Chondrocyte (in vitro differentiated cells): Measurements from ENCODE around the gene PDLIM5. TPM values are rescaled to one million over a fixed set of nuclear protein-coding genes. Genes with fewer than 3 reads are reported as not detected.

Experiments
- DNase-seq: peaks from one replicate; pipeline ENCODE4 v3.0.0; 2021; ENCODE audit warnings: mixed read lengths, low spot score
- H3K27ac Mint-ChIP-seq: one replicate; pipeline ENCODE4 v1.8.0; 2021; ENCODE audit warnings: mild to moderate bottlenecking, moderate library complexity, mixed read lengths; ENCODE audit not compliant: unreplicated experiment
- H3K27me3 Mint-ChIP-seq: 2 replicates; pipeline ENCODE4 v1.8.0; 2021; ENCODE audit warnings: low read depth, mixed read lengths
- H3K36me3 Mint-ChIP-seq: 2 replicates; pipeline ENCODE4 v1.8.0; 2021; ENCODE audit warnings: low read depth, mixed read lengths
- H3K4me1 Mint-ChIP-seq: 2 replicates; pipeline ENCODE4 v1.8.0; 2021; ENCODE audit warnings: low read depth, mild to moderate bottlenecking, mixed read lengths
- H3K4me3 Mint-ChIP-seq: one replicate; pipeline ENCODE4 v1.8.0; 2021; ENCODE audit warnings: mild to moderate bottlenecking, moderate library complexity, mixed read lengths; ENCODE audit not compliant: unreplicated experiment
- H3K9me3 Mint-ChIP-seq: 2 replicates; pipeline ENCODE4 v1.8.0; 2021; ENCODE audit warnings: low read depth, mixed read lengths
- total RNA-seq: library from RNA; stranded (reverse); gene quantifications from 3 replicates; pipeline ENCODE4 v1.2.1, GENCODE V29; 2021
- TF ChIP-seq, protein P1 (sequence below): fragments of 200-600 bp; sonication (generic); IDR thresholded peaks from 2 replicates; pipeline ENCODE4 v1.5.0; 2021; ENCODE audit warnings: antibody characterized with exemption, mild to moderate bottlenecking, moderate library complexity

Gene PDLIM5
- total RNA-seq, 1 donor from 2014 or later, result 329 TPM

DNA sequence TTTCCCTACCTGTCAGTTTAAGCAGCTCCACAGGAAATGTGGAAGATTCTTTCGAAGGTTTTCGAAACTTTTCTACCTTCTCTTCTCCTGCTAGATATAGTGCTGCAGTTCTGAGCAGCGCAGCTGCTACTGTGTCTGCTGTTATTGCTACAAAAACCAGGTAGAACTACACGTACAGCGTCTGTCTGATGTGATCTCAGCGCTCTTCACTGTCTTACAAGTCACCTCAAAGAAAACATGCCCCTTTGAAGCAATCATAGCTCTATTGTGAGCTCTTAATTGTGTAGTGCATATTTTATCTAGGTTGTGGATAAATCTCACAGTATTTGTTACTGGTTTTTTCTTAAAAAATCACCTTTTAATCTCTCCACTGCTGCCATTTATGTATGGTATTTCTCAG lies 158.4 kb downstream of the PDLIM5 start:
- peaks cover 30% of the 10 kb centered on the region for H3K4me1 Mint-ChIP-seq
- no peak overlapping the region for H3K4me3 Mint-ChIP-seq
- no peak for DNase-seq
- H3K9me3 Mint-ChIP-seq, result no peaks in the 10 kb centered on the region
- peaks cover 6% of the 10 kb centered on the region for H3K36me3 Mint-ChIP-seq
- no peaks in the 10 kb centered on the region for H3K27me3 Mint-ChIP-seq
- no peak overlapping the region for H3K27ac Mint-ChIP-seq
- TF ChIP-seq, protein P1, sequence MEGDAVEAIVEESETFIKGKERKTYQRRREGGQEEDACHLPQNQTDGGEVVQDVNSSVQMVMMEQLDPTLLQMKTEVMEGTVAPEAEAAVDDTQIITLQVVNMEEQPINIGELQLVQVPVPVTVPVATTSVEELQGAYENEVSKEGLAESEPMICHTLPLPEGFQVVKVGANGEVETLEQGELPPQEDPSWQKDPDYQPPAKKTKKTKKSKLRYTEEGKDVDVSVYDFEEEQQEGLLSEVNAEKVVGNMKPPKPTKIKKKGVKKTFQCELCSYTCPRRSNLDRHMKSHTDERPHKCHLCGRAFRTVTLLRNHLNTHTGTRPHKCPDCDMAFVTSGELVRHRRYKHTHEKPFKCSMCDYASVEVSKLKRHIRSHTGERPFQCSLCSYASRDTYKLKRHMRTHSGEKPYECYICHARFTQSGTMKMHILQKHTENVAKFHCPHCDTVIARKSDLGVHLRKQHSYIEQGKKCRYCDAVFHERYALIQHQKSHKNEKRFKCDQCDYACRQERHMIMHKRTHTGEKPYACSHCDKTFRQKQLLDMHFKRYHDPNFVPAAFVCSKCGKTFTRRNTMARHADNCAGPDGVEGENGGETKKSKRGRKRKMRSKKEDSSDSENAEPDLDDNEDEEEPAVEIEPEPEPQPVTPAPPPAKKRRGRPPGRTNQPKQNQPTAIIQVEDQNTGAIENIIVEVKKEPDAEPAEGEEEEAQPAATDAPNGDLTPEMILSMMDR, result no peak

DNA sequence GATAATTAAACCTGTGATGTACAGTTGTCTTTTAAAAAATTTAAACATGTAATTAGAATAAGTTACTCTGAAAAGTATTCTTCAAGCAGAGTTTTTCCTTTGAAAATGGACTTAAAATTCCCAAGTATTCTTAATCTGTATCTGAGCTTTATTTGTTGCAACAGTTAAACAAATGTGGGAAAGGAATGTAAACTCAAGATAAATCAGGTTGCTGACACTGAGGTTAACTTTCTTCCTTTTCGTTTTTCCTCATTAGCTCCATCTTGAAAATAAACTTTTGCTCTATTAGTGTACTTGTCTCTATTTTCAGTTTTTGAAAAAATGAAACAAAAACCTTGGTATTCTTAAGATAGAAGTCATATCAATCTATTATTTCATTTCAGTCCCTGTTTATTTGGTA lies 161.5 kb downstream of the PDLIM5 start:
- H3K9me3 Mint-ChIP-seq, result no peaks in the 10 kb centered on the region
- H3K4me3 Mint-ChIP-seq, result no peak overlapping the region
- H3K4me1 Mint-ChIP-seq, result peaks cover 26% of the 10 kb centered on the region
- no peak overlapping the region for H3K27ac Mint-ChIP-seq
- TF ChIP-seq, protein P1, result no peak
- DNase-seq, result no peak
- no peaks in the 10 kb centered on the region for H3K27me3 Mint-ChIP-seq
- peaks cover 10% of the 10 kb centered on the region for H3K36me3 Mint-ChIP-seq

DNA sequence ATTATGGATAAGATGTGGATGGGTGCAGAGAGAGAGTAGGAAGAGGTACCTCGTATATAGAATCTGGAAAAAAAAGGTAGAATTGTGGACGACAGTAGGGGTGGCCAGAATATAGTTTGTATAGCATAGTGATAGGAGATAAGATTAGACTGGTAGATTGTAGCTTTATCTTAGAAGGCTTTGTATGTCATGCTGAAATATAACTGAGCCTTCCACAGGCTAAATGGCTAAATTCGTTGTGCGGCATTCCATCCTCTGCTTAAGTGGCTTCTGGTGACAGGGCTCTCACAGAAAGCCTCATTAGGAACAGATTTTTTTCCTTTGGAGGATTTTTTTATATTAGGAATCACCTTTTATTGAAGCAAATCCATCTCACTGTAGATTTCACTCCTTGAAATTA lies 163.7 kb downstream of the PDLIM5 start:
- DNase-seq, result no peak
- H3K27ac Mint-ChIP-seq, result no peak overlapping the region
- H3K4me3 Mint-ChIP-seq, result no peak overlapping the region
- peaks cover 26% of the 10 kb centered on the region for H3K4me1 Mint-ChIP-seq
- no peaks in the 10 kb centered on the region for H3K27me3 Mint-ChIP-seq
- peaks cover 19% of the 10 kb centered on the region for H3K36me3 Mint-ChIP-seq
- TF ChIP-seq, protein P1, result no peak
- H3K9me3 Mint-ChIP-seq, result no peaks in the 10 kb centered on the region

DNA sequence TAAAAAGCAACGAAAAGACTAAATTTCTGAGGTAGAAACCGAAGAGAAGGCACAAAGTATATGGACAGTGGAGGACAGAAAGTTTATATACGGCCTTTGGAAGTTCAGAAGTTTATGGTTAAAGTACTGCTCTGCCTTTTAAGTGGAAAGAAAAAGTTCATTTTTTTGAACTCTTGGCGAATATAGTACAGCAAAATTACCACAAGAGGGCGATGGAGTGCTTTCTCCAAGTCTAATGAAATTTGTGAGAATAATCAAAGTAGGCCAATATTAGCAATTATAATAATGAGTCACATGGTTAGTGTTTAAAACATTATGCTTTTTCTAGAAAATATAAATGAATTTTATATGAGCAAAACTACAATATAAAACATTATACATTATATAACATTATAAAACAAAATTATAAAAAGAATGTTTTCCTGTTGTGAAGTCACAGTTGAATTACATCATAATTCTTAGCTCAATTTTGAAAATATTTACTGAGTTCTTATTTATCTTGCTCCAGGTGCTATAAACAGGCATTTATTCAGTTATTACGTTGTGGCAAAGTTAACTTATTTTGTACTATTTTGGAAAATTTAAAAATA lies 169.8 kb downstream of the PDLIM5 start:
- H3K27me3 Mint-ChIP-seq, result no peaks in the 10 kb centered on the region
- H3K4me3 Mint-ChIP-seq, result no peak overlapping the region
- peaks cover 23% of the 10 kb centered on the region for H3K4me1 Mint-ChIP-seq
- H3K27ac Mint-ChIP-seq, result no peak overlapping the region
- H3K9me3 Mint-ChIP-seq, result no peaks in the 10 kb centered on the region
- peaks cover 30% of the 10 kb centered on the region for H3K36me3 Mint-ChIP-seq
- TF ChIP-seq, protein P1, result peak; percentile 97
- no peak for DNase-seq

DNA sequence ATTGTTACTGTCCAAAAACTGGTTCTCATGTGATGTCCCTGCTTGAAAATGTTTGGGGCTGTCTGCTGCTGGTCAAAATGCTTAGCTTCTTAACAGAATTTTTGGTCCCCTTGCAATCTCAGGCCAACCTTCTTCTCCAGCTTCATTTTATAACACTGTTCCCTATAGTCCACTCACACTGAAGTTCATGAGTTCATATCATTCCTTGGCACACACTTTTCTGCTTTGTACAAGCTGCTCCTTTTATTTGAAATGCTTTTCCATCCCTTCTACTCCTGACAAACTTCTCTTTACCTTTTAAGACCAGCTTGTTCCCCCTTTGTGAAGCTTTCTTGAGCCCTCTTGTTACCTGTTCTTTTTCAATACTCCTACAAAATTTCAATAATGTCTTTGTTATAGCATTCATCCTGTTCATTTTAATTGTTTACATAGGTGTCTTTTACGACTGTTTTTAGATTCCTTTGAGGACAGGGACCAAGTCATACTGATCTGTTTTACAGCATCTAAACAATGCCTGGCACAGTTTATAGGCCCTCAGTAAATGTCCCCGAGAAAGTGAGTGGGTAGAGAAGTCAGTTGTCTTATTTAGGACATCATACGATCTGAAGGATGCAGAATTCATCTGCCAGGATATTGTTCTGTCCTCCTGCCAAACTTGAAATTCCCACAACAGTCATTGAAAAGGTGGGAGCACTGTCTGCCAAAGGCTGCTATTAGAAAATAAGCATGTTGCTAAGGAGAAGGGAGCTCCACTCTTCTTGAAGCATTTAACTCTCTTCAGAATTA lies 171.6 kb downstream of the PDLIM5 start:
- no peak for DNase-seq
- Mint-ChIP-seq H3K4me1 (peaks cover 21% of the 10 kb centered on the region), H3K36me3 (peaks cover 23% of the 10 kb centered on the region), H3K9me3 (no peaks in the 10 kb centered on the region), H3K27me3 (no peaks in the 10 kb centered on the region), H3K27ac (peak overlapping the region; percentile 29), H3K4me3 (no peak overlapping the region)
- TF ChIP-seq, protein P1, result no peak
